Panc1 (cell line): ENCODE results near the gene TEK.

ENCODE experiments used
- CTCF ChIP-seq: fragments of 450-650 bp; IDR thresholded peaks from 2 replicates; pipeline ENCODE4 v1.5.1; 2017; ENCODE audit warnings: mild to moderate bottlenecking
- POLR2AphosphoS5 ChIP-seq: IDR thresholded peaks from 2 replicates; pipeline ENCODE4 v1.6.1; 2012; ENCODE audit warnings: mild to moderate bottlenecking, low read depth, low read length, moderate library complexity
- SIN3A ChIP-seq: IDR thresholded peaks from 2 replicates; pipeline ENCODE4 v1.6.1; 2012; ENCODE audit warnings: low read depth, mild to moderate bottlenecking, low read length, moderate library complexity, borderline replicate concordance; ENCODE audit not compliant: insufficient read depth

- TF ChIP-seq CTCF = no peak
- TF ChIP-seq SIN3A = no peak
- TF ChIP-seq POLR2AphosphoS5 = no peak
Observed at GRCh38 chr9:27131731-27132130, 22.7 kb downstream of the TEK start.
